NCI-H2196 (cell line): ENCODE measurements around the gene VN1R2.
"Not testable (repeated sequence)": the region's sequence is repeated elsewhere in the genome, so short reads cannot be mapped to it uniquely, and the experiment has no call there.

Source experiments
- DNase-seq: peaks from one replicate; lab custom pipeline; 2025; ENCODE audit not compliant: unreplicated experiment; lab: John Stamatoyannopoulos, UW

Gene VN1R2

GRCh38 chr19:53257715-53258342 lies at the start of gene VN1R2:
VN1R2 (plus strand) TSS chr19:53258292; CDS start chr19:53258376, 84 bp downstream.
- DNase-seq, result not testable (repeated sequence)

- DNase-seq, result not testable (repeated sequence)
These were observed 46.5 kb upstream of the VN1R2 start for GRCh38 chr19:53211554-53211953.

- no peak for DNase-seq
These were observed 45.3 kb upstream of the VN1R2 start for GRCh38 chr19:53212703-53213320.

- DNase-seq, result not testable (repeated sequence)
These were observed 35.4 kb upstream of the VN1R2 start for GRCh38 chr19:53222716-53223115.

GRCh38 chr19:53224606-53225005 lies 33.5 kb upstream of the VN1R2 start:
- DNase-seq, result no peak

GRCh38 chr19:53237114-53237777 lies 20.8 kb upstream of the VN1R2 start:
- no peak for DNase-seq

- no peak for DNase-seq
These were observed 11.6 kb upstream of the VN1R2 start for GRCh38 chr19:53246498-53246897.

GRCh38 chr19:53254411-53255341 lies 3.4 kb upstream of the VN1R2 start, which contains the start of gene ZNF677:
ZNF677 (minus strand) TSS chr19:53254873; CDS start chr19:53251550, 3,323 bp downstream.
- no peak for DNase-seq

GRCh38 chr19:53267623-53268022 lies 9.5 kb downstream of the VN1R2 start, which contains the start of gene VN1R4:
VN1R4 (minus strand) TSS chr19:53267723; CDS start chr19:53267665, 58 bp downstream.
- DNase-seq, result not testable (repeated sequence)

- DNase-seq, result not testable (repeated sequence)
These were observed 11.8 kb downstream of the VN1R2 start for GRCh38 chr19:53269861-53270260.

- DNase-seq, result no peak
These were observed 14.0 kb downstream of the VN1R2 start for GRCh38 chr19:53272044-53272443.

GRCh38 chr19:53275480-53275879 lies 17.4 kb downstream of the VN1R2 start:
- DNase-seq, result no peak

GRCh38 chr19:53281947-53282346 lies 23.9 kb downstream of the VN1R2 start:
- DNase-seq, result not testable (repeated sequence)

GRCh38 chr19:53285087-53285486 lies 27.0 kb downstream of the VN1R2 start:
- no peak for DNase-seq

GRCh38 chr19:53290758-53291549 lies 32.9 kb downstream of the VN1R2 start:
- no peak for DNase-seq

GRCh38 chr19:53294786-53295441 lies 36.8 kb downstream of the VN1R2 start:
- no peak for DNase-seq

GRCh38 chr19:53301341-53301740 lies 43.2 kb downstream of the VN1R2 start:
- DNase-seq, result not testable (repeated sequence)

GRCh38 chr19:53308339-53308811 lies 50.3 kb downstream of the VN1R2 start:
- DNase-seq, result no peak
